Stimulated activated naive CD8-positive, alpha-beta T cell treated with anti-CD3 and anti-CD28 coated beads, Interleukin-15, Interleukin-2, amounts not matched to agents 100 U/mL and 50 U/mL, for 24 hours (primary cell): ENCODE measurements around the gene NPM3.
A peak's percentile ranks its signal among the peaks of the same experiment; 100 is the strongest.
"Not testable (repeated sequence)": the region's sequence is repeated elsewhere in the genome, so short reads cannot be mapped to it uniquely, and the experiment has no call there.

Experiments
- ATAC-seq: fragments of 150-1000 bp; cut with Tn5 transposase; one replicate; pipeline ENCODE4 v1.10.0; 2021
- DNase-seq: peaks from one replicate; pipeline ENCODE4 v3.0.0; 2021

The NPM3 gene

DNA sequence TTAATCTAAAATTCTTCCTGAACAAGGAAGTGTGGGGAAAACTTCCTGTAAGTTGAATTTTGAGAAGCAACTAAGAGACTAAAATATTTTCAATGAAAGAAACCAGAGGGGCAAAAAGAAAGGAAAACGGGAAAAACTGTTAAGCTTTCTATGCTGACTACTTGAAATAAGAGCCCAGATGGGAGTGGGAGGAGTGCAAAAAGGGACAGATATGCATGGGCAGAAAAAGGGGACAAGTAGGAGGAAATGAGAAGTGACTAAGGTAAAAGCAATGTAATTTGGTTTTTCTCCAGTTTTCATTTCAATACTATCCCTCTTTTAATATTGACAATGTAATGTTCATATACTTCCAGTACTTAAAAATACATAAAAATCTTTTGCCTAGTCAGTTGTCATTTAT lies 23.9 kb upstream of the NPM3 start:
- DNase-seq (no peak), ATAC-seq (no peak)

DNA sequence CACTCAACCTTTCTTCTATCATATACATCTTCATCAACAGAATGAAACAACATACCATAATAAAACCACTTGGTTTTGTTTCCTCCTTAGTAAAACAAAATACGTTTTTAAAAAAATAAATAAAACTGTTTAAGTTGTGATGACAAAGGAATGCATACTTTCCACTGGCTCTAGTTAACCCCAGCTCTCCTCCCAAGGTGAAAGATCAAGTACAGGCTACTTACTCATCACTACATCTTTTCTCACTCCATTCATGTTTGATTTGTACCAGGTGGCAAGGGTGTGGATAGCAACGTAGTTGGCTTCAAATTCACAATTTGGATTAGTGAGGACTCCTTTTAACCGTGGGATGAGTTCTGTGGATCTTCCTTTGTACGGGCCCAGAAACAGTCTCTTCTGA lies 20.3 kb upstream of the NPM3 start:
- no peak for DNase-seq

DNA sequence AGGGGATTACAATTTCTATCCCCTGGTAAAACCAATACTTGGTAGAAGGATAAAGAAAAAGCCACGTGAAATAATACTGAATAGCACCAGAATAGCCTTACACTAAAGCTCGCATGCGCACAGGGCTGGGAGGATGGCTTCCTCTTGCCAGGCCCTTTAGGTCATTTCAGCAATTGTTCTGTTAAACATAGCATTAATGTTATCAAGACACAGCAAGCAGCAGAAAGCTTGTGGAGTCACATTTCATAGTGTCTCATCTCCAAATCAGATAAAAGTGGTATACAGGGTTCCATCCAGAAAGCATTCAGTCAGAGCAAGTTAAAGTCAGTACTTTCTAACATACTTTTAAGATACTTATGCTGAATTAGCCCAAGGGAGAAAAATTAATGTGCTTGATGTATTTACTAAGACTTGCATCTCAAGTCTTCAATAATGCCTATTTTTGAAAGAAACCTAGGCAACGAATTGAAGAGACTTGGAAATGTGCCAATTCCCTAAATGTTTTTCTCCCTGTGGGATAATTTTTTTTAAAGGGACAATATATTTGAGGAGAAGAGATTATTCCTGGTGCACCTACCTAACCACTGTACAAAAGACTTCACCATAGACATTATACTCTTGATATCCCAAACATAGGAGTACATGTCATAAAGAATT lies 14.3 kb upstream of the NPM3 start:
- ATAC-seq (no peak), DNase-seq (no peak)

More for the DNA sequence above, 20.3 kb upstream of the NPM3 start:
- no peak for ATAC-seq

DNA sequence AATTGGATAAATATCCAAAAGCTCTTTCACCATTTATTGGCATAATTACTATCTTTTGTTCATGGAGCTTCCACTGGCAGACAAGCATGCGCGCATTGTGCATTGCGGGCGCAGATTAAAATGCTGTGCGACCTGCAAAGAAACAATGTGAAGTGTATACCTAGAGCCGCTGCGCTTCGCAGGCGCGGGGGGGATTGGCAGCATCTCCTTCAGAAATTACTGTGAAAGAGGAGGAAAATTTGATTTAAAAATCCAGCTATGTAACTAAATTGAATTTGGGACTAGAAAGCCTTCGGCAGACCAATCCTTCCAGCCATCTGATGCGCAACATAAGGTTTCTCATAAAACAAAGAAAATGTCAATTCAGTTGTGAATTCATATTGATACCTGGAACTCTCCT lies 10.3 kb upstream of the NPM3 start:
- ATAC-seq (no peak), DNase-seq (no peak)

DNA sequence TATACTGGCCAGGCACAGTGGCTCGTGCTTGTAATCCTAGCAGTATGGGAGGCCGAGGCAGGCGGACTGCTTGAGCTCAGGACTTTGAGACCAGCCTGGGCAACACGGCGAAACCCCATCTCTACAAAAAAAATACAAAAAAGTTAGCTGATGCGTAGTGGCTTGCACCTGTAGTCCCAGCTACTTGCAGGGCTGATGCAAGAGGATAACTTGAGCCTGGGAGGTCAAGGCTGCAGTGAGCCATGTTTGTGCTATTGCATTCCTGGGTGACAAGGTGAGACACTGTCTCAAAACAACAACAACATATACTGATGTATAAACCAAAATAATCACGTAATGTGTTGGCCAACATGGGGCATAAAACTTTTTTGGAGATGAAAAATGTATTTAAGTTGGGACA lies 6.4 kb upstream of the NPM3 start:
- ATAC-seq, result no peak
- no peak for DNase-seq

DNA sequence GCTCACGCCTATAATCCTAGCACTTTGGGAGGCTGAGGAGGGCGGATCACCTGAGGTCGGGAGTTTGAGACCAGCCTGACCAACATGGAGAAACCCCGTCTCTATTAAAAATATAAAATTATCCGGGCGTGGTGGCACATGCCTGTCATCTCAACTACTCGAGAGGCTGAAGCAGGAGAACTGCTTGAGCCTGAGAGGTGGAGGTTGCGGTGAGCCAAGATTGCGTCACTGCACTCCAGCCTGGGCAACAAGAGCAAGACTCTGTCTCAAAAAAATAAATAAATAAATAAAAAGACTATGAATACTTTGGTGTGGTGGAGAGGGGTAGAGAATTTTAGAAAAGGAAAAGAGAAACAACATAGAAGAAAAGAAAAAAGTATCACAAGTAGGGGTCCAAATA lies 6.0 kb upstream of the NPM3 start:
- ATAC-seq, DNase-seq: not testable (repeated sequence)

DNA sequence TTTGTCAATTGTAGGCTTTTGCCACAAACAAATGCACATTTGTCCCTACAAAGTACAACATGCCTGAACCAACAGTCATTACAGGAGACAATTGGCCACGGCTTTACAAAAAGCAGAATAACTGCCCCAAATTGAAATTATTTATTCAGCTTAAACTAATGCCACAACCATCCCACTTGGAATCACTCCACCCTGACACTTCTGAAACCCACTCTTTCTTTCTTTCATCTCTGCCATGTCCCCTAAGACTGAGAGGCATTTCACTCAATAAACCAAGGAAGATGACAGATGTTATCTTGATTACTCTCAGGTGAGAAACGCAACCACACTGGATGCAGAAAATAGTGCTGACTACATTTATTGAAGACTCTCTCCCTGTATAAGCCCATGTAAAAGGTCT lies 2.6 kb upstream of the NPM3 start:
- no peak for DNase-seq
- no peak for ATAC-seq

DNA sequence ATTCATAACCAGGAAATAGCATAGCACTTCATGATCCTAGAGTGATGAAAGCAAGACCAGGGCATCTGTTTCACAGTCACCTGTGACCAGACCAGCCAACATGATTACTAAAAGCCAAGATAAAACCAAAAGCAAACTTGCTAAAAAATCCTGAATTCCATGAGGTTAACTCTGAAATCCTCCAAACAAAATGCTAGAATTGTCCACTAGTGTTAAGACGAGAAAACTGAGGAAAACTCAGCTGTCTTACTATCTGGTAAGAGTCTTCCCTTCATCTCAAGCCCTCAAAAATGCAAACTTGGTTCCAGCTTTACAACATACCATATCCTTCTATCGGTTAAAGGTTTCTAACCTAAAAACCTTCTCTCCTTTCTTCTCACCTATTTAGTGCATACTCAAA lies 1.3 kb upstream of the NPM3 start:
- DNase-seq (no peak), ATAC-seq (no peak)

DNA sequence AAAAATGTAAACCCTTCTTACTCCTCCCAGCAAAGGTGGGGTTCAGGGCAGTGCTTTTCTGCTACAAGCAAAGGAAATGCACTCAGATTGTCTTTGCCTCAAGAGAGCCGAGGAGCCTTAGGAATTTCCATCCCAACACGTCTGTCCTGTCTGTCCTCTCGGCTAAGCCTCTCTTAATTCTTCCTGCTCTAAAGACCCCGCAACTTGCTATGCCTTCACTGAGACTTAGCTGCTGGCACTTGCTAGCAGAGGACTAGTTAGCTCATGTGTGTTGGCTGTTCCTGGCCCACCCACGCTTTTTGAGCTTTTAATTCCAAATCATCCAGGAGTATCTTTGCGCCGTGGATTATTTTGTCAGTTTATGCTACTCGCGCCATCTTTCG lies 481 bp upstream of the NPM3 start:
- ATAC-seq, result no peak
- no peak for DNase-seq

DNA sequence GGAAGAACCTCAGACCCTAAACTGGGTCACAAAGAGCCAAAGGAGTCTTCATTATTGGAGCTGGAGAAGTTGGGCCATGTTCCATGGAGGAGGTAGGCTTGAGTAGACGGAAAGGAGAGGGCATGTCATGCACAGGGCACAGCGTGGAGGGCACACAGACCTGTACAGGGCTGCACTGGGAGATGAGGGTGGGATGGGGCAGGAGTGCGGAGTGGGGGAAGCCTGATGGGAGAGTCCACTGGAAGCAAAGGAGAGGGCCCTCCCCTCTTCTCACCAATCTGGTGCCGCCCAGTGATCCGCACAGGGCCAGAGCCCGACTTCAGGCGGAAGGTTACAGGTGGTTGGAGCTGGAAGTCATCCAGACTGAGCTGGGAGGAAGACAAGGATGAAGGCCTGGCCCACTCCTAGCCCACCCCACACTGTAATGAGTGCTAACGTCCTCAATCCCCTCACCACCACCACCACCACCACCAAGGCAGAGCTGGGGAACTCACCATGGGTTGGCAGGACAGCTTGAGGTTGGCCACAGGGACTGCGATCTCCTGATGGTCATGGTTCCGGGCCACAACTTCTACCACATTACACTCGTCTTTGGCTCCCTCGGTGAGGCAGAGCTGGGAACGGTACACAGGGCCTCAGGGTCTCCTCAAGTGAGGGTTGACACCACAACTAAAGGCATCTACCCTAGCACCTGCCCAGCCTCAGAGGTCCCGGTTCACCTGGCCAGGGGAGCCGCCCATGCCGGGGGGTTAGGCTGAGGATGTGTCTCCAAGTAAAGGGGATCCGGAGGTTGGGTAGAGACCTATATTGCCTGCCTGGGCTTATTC lies 1.0 kb downstream of the NPM3 start:
- ATAC-seq, result no peak
- DNase-seq, result no peak

DNA sequence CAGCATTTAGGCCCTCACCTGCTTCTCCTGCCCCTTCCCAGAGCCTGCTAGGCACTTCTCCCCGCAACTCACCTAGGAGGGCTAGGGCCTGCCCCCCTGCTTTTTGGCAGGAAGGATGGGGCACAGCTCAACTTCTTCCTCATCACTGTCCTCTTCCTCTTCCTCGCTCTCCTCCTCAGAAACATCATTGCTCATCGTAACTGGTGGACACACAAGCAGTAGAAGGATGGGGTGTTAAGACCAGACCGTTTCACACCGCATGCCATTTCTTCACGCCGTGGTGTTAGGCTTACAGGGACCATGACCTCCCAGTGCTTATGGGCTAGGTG lies 1.6 kb downstream of the NPM3 start:
- ATAC-seq (no peak), DNase-seq (no peak)

DNA sequence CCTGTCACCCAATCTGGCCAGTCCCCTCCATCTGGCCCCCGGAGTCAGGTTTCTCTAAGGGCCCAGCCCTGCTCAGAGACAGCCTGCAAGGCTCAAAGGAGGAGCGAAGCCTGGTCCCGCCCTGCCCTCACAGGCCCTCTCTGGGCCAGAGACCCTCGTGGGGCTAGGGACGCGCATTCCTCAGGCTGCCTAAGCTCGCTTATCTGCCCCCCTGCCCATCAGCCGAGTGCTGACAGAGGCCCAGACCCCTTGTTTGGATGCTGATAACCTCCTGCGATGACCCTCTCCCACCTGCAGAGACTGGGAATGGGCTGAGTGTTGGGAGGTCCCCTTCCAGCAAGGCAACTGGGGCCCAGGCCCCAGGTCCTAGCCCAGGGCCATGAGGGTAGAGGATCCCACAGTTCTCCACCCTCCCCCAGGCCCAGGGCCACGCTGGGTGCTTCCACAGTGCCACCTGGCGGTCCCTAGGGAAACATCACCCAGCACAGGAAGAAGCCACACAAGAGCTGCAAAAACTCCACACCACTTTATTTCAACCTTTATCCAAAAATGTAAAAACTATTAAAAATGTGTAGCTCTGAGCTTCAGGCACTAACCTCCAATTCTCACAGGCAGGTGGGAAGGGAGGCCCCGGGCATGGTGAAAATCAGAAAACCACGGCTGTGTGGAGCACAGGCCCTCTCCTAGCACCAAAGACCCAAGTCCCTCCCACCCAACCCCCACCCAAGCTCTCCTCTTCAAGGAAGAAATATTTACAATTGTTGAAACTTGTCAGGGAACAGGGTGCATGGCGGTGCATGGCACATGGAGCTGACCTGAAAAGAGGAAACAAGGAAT lies 2.2 kb downstream of the NPM3 start:
- ATAC-seq (peak; percentile 56), DNase-seq (peak; percentile 81)

DNA sequence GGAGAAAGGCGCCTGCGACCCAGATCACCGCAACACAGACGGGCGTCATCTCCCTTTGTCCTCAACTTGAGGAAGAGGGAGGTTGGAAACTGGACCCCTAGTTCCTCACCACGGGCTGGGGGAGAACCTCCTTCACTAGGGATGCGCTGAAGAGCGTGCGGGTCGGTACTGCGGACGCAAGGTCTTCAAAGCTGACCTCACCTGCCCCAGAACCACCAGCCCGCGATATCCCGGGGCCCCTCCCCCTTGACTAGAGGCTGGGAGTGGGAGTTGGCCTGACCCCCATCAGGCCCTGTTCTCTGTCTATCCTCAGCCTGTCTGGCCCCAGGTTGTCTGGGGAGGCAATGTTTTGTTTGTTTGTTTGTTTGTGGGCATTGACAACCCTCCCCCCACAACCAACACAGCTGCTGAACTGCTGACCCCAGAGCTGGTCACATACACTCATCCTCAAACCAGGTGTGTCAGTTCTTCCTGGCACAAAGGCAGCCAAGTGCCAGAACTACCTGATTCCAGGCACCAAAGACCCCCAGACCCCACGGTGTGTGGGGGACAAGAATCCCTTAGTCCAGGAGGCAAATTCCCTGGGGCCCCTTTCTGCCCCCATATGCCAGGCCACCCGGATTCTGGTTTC lies 2.9 kb downstream of the NPM3 start:
- ATAC-seq, result no peak
- DNase-seq, result no peak

DNA sequence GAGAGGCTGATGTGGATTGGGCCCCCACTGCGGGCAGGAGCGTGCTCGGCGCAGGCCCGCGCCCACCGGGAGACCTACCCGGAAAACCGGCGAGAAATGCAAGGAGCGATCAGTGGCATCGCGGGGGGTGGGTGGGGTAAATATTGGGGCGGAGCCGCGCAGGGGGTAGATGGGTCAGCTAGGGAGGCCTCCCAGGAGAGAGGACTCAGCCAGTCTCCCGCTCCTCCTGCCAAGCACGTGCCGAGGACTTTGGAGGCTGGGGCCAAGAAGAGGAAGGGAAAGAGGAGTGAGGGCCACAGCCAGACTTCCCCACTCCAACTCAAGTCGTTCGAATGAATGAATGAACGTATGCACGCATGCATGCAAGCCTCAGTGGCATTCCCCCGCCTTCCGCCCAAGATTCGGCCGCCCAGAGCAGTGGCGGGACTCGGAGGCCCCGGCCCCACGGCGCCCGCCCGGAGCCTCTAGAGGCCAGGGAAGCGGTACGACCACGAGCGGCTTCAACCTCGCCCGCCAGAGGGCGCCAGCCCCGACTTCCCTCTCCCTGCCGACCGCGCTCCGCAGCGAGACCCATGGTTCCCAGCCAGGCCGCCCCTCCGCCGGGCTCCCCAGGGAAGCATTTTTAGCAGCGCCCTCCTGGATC lies 3.6 kb downstream of the NPM3 start:
- DNase-seq, result peak; percentile 94
- peak; percentile 56 for ATAC-seq

DNA sequence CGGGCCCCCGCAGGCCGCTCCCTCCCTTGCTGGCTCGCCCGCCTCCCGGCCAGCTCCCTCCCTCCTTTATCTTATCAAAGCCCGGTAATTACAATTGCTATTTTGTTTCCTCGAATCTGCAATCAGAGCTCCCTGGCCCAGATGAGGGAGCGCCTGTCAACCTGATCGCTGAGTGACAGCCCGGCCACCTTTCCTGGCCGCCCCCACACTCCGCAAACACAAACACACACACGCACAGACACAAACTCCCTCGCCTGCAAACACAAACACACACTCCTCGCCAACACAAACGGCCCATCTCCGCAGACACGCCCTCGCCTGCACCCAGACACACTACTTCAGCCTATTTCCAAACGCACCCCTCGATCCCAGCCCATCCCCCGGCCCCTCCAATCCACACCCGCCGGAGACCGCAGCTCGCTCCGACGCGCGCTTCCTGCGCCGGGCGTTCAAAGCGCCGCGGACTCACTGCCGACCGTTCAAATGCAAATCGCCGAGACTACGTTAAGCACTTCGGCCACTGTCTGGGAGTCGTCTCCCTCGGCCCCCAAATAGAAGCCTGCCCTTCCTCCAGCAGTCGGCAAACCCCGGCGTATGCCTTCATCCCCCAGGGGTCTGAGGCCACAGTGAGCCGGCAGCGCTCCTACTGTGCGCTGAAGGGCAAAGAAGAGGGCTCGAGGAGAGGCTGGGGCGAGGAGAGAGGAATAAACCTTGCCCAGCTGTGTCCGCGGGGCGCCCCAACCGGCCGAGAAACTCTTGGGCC lies 4.3 kb downstream of the NPM3 start:
- DNase-seq, result peak; percentile 40
- no peak for ATAC-seq

DNA sequence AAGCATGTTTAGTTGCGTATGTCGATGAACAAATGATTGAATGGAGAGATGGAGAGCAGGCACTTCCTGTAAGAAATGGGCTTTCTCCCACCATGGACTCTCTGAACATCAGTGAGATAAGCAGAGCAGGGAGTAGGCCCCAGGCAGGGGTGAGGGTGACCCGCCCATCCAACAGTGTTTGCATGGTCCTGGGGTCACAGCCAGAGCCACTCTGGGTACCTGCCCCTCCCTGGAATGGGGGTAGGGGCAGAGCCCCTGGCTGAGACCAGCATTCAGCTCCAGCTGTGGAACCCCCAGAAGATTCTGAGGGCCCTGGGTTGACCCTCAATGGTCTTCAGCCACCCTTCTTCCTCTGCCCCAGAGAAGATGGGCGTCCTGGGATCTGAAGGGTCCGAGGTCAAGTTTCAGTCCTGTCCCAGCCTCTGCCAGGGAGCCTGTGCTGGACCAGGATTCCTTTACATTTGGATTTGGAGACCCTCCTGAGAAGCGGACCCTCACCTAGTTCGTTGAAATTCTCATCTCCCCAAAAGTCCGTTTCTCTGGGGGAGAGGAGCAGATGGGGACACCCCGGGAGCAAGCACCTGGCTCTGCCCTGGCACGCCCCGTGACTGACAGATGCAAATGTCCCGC lies 5.0 kb downstream of the NPM3 start:
- no peak for DNase-seq
- ATAC-seq, result no peak

DNA sequence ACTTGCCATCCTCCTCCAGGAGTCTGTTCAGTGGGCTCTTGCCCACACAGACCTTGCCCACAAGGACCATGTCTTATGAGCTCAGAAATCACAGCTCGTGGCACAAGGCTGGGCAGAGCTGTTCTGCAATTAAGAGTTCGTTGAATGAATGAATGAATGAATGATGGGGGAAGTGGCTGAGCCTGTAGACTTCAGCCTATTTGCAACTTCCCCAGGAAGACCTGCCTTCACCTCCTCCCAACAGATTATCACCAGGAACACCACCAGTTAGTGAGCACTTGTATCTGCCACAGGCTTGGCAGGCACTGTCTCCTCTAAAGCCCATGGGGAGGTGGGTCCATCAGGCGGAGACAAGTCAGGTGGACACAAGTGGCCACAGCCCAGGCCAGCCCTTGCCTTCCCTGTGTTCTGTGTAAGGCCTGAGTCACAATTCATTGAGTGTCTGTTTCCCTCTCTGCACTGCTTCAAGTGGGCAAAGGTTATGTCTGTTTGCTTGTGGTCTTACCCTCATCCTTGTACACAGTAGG lies 5.6 kb downstream of the NPM3 start:
- DNase-seq (no peak), ATAC-seq (no peak)

DNA sequence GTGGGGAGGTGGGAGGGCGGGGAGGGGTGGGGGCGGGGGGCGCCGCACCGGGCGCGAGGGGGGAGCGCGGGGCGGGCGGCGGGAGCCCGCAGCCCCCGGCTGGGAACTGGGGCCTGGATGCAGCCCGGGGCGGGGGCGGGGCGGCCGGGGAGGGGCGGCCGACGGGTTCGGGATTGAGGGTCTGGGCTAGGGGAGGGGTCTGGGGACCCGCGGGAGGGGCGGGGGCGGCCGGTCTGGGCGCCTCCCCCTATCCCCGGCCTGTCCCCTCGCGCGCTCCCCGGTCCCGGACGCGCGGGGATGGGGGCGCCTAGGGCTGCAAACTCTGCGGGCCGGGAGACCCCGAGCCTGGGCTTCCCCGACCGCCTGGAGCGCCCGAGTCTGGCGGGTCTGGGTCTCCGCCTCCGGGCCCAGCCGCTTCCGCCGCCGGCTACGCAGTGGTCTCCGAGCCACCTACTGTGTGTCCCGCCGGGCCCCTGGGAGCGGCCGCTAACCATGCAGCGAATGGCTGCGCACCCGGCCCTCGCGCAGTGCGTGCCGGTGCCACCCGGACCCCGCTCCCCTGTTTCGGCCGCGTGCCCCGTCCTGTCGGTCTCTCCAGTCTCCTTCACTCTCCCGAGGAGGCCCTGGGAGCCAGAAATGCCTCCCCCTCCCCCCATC lies 7.0 kb downstream of the NPM3 start:
- ATAC-seq, result no peak
- DNase-seq, result no peak

DNA sequence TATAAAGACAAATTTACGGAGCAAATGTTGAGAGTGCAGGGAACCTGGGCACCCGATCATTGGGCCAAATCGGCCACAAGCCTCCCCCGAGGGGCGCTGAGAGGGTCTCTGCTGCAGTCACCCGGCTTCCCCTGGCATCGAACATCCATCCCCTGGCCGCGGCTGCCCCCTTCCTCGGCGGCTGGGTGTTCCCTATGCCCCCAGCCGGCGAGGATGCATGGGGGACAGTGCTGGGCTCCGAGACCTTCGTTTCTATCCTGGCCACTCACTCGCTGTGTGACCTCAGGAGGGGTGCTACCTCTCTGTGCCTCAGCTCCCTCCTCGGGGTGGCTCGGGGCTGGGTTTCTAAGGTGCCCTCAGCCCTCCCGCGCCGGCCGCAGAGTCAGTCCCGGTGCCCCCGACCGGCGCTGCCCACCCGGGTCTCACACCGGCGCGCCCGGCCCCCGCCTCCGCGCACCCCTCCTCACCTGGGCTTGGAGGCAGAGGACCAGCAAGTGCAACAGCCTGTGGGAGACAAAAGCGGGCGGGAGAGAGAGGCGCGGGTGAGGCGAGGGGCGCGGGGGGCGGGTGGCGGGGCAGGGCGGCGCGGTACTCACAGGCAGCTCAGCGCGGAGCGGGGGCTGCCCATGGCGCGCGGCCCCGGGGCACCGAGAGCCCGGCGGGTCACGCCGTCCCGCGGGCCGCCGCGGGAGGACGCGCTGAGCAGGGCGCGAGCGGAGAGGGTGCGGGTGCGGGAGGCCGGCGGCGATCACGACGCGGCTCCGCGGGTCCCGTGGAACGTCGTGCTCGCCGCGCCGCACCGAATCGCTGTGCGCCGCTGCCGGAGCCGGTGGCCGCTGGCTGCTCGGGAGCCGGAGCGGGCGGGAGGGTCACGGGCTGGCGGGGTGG lies 7.7 kb downstream of the NPM3 start, which contains the start of gene FGF8:
Gene FGF8, minus strand, starts transcription at position 842 of the 888 bp plus-strand sequence. Its CDS starts 214 bp downstream, at position 628.
- ATAC-seq (no peak), DNase-seq (no peak)
